ENCODE measurements around the gene TMOD1.

DNA sequence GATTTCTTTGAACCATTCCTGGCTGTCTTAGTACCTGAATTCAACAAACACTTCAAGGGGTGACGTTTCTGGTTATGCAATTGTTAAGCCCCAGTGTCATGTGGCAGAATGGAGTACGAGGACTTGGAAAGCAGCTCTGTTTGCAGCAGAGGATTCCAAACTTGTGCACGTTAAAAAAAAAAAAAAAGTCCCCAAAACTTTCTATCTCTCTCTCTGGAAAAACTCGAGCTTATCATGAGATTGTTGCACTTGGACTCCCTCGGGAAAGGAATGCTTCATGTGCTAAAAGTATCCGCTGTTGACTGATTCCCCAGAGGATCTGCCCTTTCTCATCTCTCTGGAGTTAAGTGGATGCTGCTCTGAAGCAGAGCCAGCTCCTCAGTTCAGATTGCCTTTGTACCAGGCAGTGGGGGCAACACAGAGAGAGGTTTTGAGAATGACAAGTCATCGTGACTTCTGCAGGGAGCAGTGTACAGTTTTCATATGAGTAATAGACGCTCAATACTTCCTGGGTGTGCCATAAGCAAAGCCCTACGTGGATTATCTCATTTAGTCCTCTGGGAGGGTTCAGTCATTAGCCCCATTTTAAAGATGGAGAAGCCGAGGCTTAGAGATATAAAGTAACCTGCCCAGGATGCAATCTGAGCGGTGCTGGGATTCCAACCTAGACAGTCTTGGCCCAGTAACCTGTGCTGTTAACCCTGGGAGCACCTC is 28.1 kb downstream of the TMOD1 start:
- TF ChIP-seq EZH2 (IDR thresholded peaks at IDR 0.05; ENCODE audit: insufficient read depth, poor library complexity, severe bottlenecking) (no peak), EZH2phosphoT487 (IDR thresholded peaks at IDR 0.05; ENCODE audit: insufficient read depth, low read depth) (no peak)
